GM23338 (cell line): ENCODE measurements around the gene TLR7. TPM values are rescaled to one million over a fixed set of nuclear protein-coding genes. Genes with fewer than 3 reads are reported as not detected.

Experiments
- ATAC-seq: fragments of 200-7000 bp; cut with Tn5 transposase; 3 replicates; pipeline ENCODE4 v1.9.1; 2020
- DNase-seq: peaks from one replicate; pipeline ENCODE4 v3.0.0-alpha.2; 2015; ENCODE audit warnings: low spot score
- H2AFZ ChIP-seq: fragments of 200-600 bp; sonication (generic); 2 replicates; pipeline ENCODE4 v1.8.0; 2016; ENCODE audit warnings: antibody characterized with exemption, mild to moderate bottlenecking, moderate library complexity
- H3F3A ChIP-seq: fragments of 200-600 bp; sonication (generic); replicated peaks from 2 replicates; pipeline ENCODE4 v1.8.0; 2017; ENCODE audit warnings: antibody characterized with exemption, mixed run types, low read depth
- H3K27ac ChIP-seq: fragments of 200-600 bp; sonication (generic); 2 replicates; pipeline ENCODE4 v1.6.1; 2016; ENCODE audit warnings: low read depth
- H3K27me3 ChIP-seq: fragments of 200-600 bp; sonication (generic); 2 replicates; pipeline ENCODE4 v1.8.0; 2016; ENCODE audit warnings: mild to moderate bottlenecking, mixed run types, moderate library complexity; ENCODE audit not compliant: insufficient read depth
- H3K36me3 ChIP-seq: fragments of 200-600 bp; sonication (generic); 2 replicates; pipeline ENCODE4 v1.8.0; 2016; ENCODE audit warnings: mild to moderate bottlenecking; ENCODE audit not compliant: insufficient read depth
- H3K4me1 ChIP-seq: fragments of 200-600 bp; sonication (generic); 2 replicates; pipeline ENCODE4 v1.8.0; 2016; ENCODE audit warnings: mild to moderate bottlenecking, moderate library complexity; ENCODE audit not compliant: insufficient read depth
- H3K4me2 ChIP-seq: fragments of 200-600 bp; sonication (generic); 2 replicates; pipeline ENCODE4 v1.7.1; 2017; ENCODE audit warnings: mixed run types
- H3K4me3 ChIP-seq: fragments of 200-600 bp; sonication (generic); 2 replicates; pipeline ENCODE4 v1.6.1; 2016; ENCODE audit warnings: mixed run types
- H3K79me2 ChIP-seq: fragments of 200-600 bp; sonication (generic); replicated peaks from 2 replicates; pipeline ENCODE4 v1.8.0; 2017; ENCODE audit warnings: mild to moderate bottlenecking; ENCODE audit not compliant: insufficient read depth
- H3K9me2 ChIP-seq: fragments of 200-600 bp; sonication (generic); 2 replicates; pipeline ENCODE4 v1.8.0; 2017; ENCODE audit not compliant: insufficient read depth
- H4K20me1 ChIP-seq: fragments of 200-600 bp; sonication (generic); replicated peaks from 2 replicates; pipeline ENCODE4 v1.8.0; 2017; ENCODE audit warnings: mild to moderate bottlenecking; ENCODE audit not compliant: insufficient read depth
- H3K27ac Mint-ChIP-seq: 2 replicates; pipeline ENCODE4 v1.8.0; 2020; ENCODE audit warnings: inconsistent platforms, mild to moderate bottlenecking, moderate library complexity, mixed read lengths
- H3K27me3 Mint-ChIP-seq: 3 replicates; pipeline ENCODE4 v1.8.0; 2022; ENCODE audit warnings: low read depth, mild to moderate bottlenecking, moderate library complexity, mixed read lengths, inconsistent platforms; ENCODE audit not compliant: insufficient read depth, poor library complexity
- H3K36me3 Mint-ChIP-seq: 3 replicates; pipeline ENCODE4 v1.8.0; 2021; ENCODE audit warnings: low read depth, mild to moderate bottlenecking, inconsistent platforms, moderate library complexity, mixed read lengths
- H3K4me1 Mint-ChIP-seq: 3 replicates; pipeline ENCODE4 v1.8.0; 2020; ENCODE audit warnings: mild to moderate bottlenecking, inconsistent platforms, mixed read lengths
- H3K4me3 Mint-ChIP-seq: 3 replicates; pipeline ENCODE4 v1.8.0; 2021; ENCODE audit warnings: moderate library complexity, mild to moderate bottlenecking, inconsistent platforms, mixed read lengths
- H3K9me3 Mint-ChIP-seq: 3 replicates; pipeline ENCODE4 v1.8.0; 2020; ENCODE audit warnings: moderate library complexity, mild to moderate bottlenecking, inconsistent platforms, mixed read lengths
- CREB1 ChIP-seq: fragments of 250-450 bp; sonication (Bioruptor Pico); IDR thresholded peaks from 2 replicates; pipeline ENCODE4 v1.5.0; 2020; ENCODE audit warnings: low read depth, mild to moderate bottlenecking, moderate library complexity
- CTCF ChIP-seq, 2 experiments: fragments of 200-600 bp in 1 of 2; sonication (generic) in 1 of 2; conservative IDR thresholded peaks; 2 replicates each; pipeline versions ENCODE4 v1.5.1 to v1.6.1; 2016 to 2017; ENCODE audit warnings: antibody characterized with exemption in 2 of 2, low read depth in 2 of 2, mild to moderate bottlenecking in 2 of 2, moderate library complexity in 1 of 2
- ETS1 ChIP-seq: IDR thresholded peaks from 2 replicates; pipeline ENCODE4 v1.6.1; 2016; ENCODE audit warnings: antibody characterized with exemption
- EZH2 ChIP-seq: fragments of 200-600 bp; sonication (generic); IDR thresholded peaks from one replicate; pipeline ENCODE4 v1.8.0; 2017; ENCODE audit warnings: antibody characterized with exemption, mild to moderate bottlenecking, low read depth; ENCODE audit not compliant: unreplicated experiment
- EZH2phosphoT487 ChIP-seq: fragments of 200-600 bp; sonication (generic); IDR thresholded peaks from one replicate; pipeline ENCODE4 v1.8.1; 2018; ENCODE audit warnings: antibody characterized with exemption; ENCODE audit not compliant: unreplicated experiment
- JUNB ChIP-seq: IDR thresholded peaks from one replicate; pipeline ENCODE4 v1.6.1; 2016; ENCODE audit warnings: antibody characterized with exemption; ENCODE audit not compliant: unreplicated experiment
- NANOG ChIP-seq: IDR thresholded peaks from 2 replicates; pipeline ENCODE4 v1.6.1; 2016; ENCODE audit warnings: antibody characterized with exemption, borderline replicate concordance
- POLR2AphosphoS5 ChIP-seq: IDR thresholded peaks from 2 replicates; pipeline ENCODE4 v1.6.1; 2016; ENCODE audit warnings: antibody characterized with exemption, low read depth
- REST ChIP-seq: IDR thresholded peaks from one replicate; pipeline ENCODE4 v1.6.1; 2018; ENCODE audit warnings: antibody characterized with exemption; ENCODE audit not compliant: unreplicated experiment
- STAT1 ChIP-seq: IDR thresholded peaks from one replicate; pipeline ENCODE4 v1.6.1; 2016; ENCODE audit warnings: antibody characterized with exemption; ENCODE audit not compliant: unreplicated experiment
- ZNF114 ChIP-seq: fragments of 250-450 bp; sonication (Bioruptor Pico); IDR thresholded peaks from 2 replicates; pipeline ENCODE4 v1.5.0; 2020; ENCODE audit warnings: mild to moderate bottlenecking, moderate library complexity
- ZNF331 ChIP-seq: fragments of 250-450 bp; sonication (Bioruptor Pico); IDR thresholded peaks from 2 replicates; pipeline ENCODE4 v1.5.0; 2020; ENCODE audit warnings: low read depth, mild to moderate bottlenecking, moderate library complexity
- ZNF462 ChIP-seq: fragments of 250-450 bp; sonication (Bioruptor Pico); IDR thresholded peaks from 2 replicates; pipeline ENCODE4 v1.5.0; 2020; ENCODE audit warnings: mild to moderate bottlenecking, moderate library complexity
- polyA plus RNA-seq: library from polyadenylated mRNA; unstranded; fragments of >200 nt; fragmentation: Nextera tagmentation; extraction: Ambion mirVana; gene quantifications from 2 replicates; pipeline ENCODE4 v1.2.1, GENCODE V29; 2016
- total RNA-seq: library from RNA; depleted of rRNA; stranded (reverse); fragments of >200 nt; shearing (Covaris generic); gene quantifications from 2 replicates; pipeline ENCODE4 v1.2.3, GENCODE V29; 2014

Gene TLR7
- total and polyA plus RNA-seq, 2 experiments from 2014 or later = not detected

GRCh38 chrX:12911122-12911470 is 44.2 kb downstream of the TLR7 start:
- H3K27ac ChIP-seq = no peak overlapping the region
- no peaks in the 10 kb centered on the region for H3K79me2 ChIP-seq
- TF ChIP-seq JUNB (no peak), ETS1 (no peak), STAT1 (no peak), ZNF331 (CRISPR knock-in tag) (no peak), ZNF462 (no peak), POLR2AphosphoS5 (no peak), EZH2 (no peak), ZNF114 (no peak), EZH2phosphoT487 (no peak), NANOG (no peak), CTCF (conservative IDR thresholded peaks at IDR 0.05; ENCODE audit: low read depth in 2 of 2) (no peak), REST (no peak), CREB1 (CRISPR knock-in tag) (no peak)
- peaks cover 3% of the 10 kb centered on the region; the same call in 1 of the 3 replicates for H3K4me1 Mint-ChIP-seq
- no peak overlapping the region for H2AFZ ChIP-seq
- H3K27me3 Mint-ChIP-seq = no peaks in the 10 kb centered on the region
- DNase-seq (no peak), ATAC-seq (no peak)
- H3K27ac Mint-ChIP-seq = no peak overlapping the region
- H3K4me1 ChIP-seq = no peaks in the 10 kb centered on the region
- no peaks in the 10 kb centered on the region for H4K20me1 ChIP-seq
- H3K27me3 ChIP-seq = no peaks in the 10 kb centered on the region
- no peaks in the 10 kb centered on the region for H3K9me2 ChIP-seq
- H3F3A ChIP-seq = no peaks in the 10 kb centered on the region
- H3K4me3 ChIP-seq = no peak overlapping the region
- no peak overlapping the region for H3K4me3 Mint-ChIP-seq
- no peaks in the 10 kb centered on the region for H3K9me3 Mint-ChIP-seq
- H3K36me3 Mint-ChIP-seq = no peaks in the 10 kb centered on the region
- H3K36me3 ChIP-seq = no peaks in the 10 kb centered on the region
- no peak overlapping the region for H3K4me2 ChIP-seq
